Effector CD4-positive, alpha-beta T cell (primary cell): ENCODE results near the gene SAPCD2.
A peak's percentile ranks its signal among the peaks of the same experiment; 100 is the strongest.

ENCODE experiments used
- DNase-seq: peaks from one replicate; pipeline ENCODE4 v3.0.0-alpha.2; 2020

The SAPCD2 gene

GRCh38 chr9:137030538-137031527, 39.5 kb downstream of the SAPCD2 start:
- no peak for DNase-seq

- no peak for DNase-seq
Measured at GRCh38 chr9:137030006-137030405, 40.4 kb downstream of the SAPCD2 start.

GRCh38 chr9:137029058-137029936, 41.1 kb downstream of the SAPCD2 start:
- peak; percentile 68 for DNase-seq

- DNase-seq, result peak; percentile 60
Measured at GRCh38 chr9:137028263-137029057, 41.9 kb downstream of the SAPCD2 start.

- no peak for DNase-seq
Measured at GRCh38 chr9:137027369-137028262, 42.7 kb downstream of the SAPCD2 start, which contains the start of gene ABCA2. ABCA2 (minus strand) TSS chr9:137028237; CDS start chr9:137028140, 97 bp downstream.

GRCh38 chr9:137026828-137027227, 43.5 kb downstream of the SAPCD2 start:
- DNase-seq, result no peak

GRCh38 chr9:137026384-137026783, 44.0 kb downstream of the SAPCD2 start:
- no peak for DNase-seq

- no peak for DNase-seq
Measured at GRCh38 chr9:137025517-137025966, 44.8 kb downstream of the SAPCD2 start.

- no peak for DNase-seq
Measured at GRCh38 chr9:137023583-137023991, 46.8 kb downstream of the SAPCD2 start.

- no peak for DNase-seq
Measured at GRCh38 chr9:137023157-137023556, 47.2 kb downstream of the SAPCD2 start.

- no peak for DNase-seq
Measured at GRCh38 chr9:137022662-137023008, 47.7 kb downstream of the SAPCD2 start.

GRCh38 chr9:137021979-137022661, 48.2 kb downstream of the SAPCD2 start:
- peak; percentile 55 for DNase-seq

- no peak for DNase-seq
Measured at GRCh38 chr9:137021568-137021978, 48.8 kb downstream of the SAPCD2 start.

GRCh38 chr9:137020771-137021567, 49.4 kb downstream of the SAPCD2 start:
- no peak for DNase-seq

GRCh38 chr9:137019891-137020683, 50.3 kb downstream of the SAPCD2 start:
- DNase-seq, result no peak

GRCh38 chr9:137018761-137019559, 51.4 kb downstream of the SAPCD2 start:
- DNase-seq, result no peak

GRCh38 chr9:137017791-137018497, 52.4 kb downstream of the SAPCD2 start:
- DNase-seq, result no peak
